GM12878 (cell line): ENCODE results near the gene SMARCB1. TPM values are rescaled to one million over a fixed set of nuclear protein-coding genes. Genes with fewer than 3 reads are reported as not detected.

Experiments used
- ATAC-seq: fragments of 200-7000 bp; cut with Tn5 transposase; 3 replicates; pipeline ENCODE4 v1.9.1; 2020; ENCODE audit warnings: mild to moderate bottlenecking, moderate library complexity
- BruUV-seq: library from RNA; stranded (reverse); fragments of 400-500 nt; replicated peaks from 2 replicates; lab custom pipeline; 2021; lab: Mats Ljungman, UMichigan
- CTCF ChIA-PET: fragments of 300-600 bp; sonication (Branson Sonifier 250); formaldehyde crosslinking; extraction: SDS; loops from one replicate; lab custom pipeline; 2021; ENCODE audit warnings: inconsistent platforms; lab: Yijun Ruan, JAX
- POLR2A ChIA-PET: fragments of 350-600 bp; formaldehyde crosslinking; extraction: SDS; loops from one replicate; lab custom pipeline; 2021; ENCODE audit warnings: inconsistent platforms; lab: Charles Lee
- RAD21 ChIA-PET: fragments of 300-600 bp; sonication (Branson Sonifier 250); formaldehyde crosslinking; loops from one replicate; lab custom pipeline; 2023; ENCODE audit warnings: antibody characterized with exemption; ENCODE audit not compliant: unreplicated experiment; lab: Charles Lee
- SMC1A ChIA-PET: fragments of 300-600 bp; sonication (Branson Sonifier 250); formaldehyde crosslinking; loops from one replicate; lab custom pipeline; 2023; ENCODE audit not compliant: unreplicated experiment, uncharacterized antibody; lab: Charles Lee
- DNase-seq: peaks from one replicate; pipeline ENCODE4 v3.0.0-alpha.2; 2011; ENCODE audit warnings: low read depth, low spot score
- FAIRE-seq: peaks from 3 replicates; lab custom pipeline; 2011; peaks lifted over from hg19 to GRCh38; lab: Jason Lieb, UNC
- H2AFZ ChIP-seq: 2 replicates; pipeline ENCODE4 v1.6.0; 2011; ENCODE audit warnings: low read depth, low read length, control low read depth; ENCODE audit not compliant: control insufficient read depth
- H3K27ac ChIP-seq: 2 replicates; pipeline ENCODE4 v1.5.1; 2011; ENCODE audit warnings: control low read depth; ENCODE audit not compliant: control insufficient read depth, insufficient read depth
- H3K27me3 ChIP-seq, 2 experiments: replicated peaks in 1 of 2; 2 replicates each; pipeline versions ENCODE4 v1.6.0 to v1.6.1; 2011; ENCODE audit warnings: low read length in 1 of 2; ENCODE audit not compliant: control insufficient read depth in 2 of 2, insufficient read depth in 2 of 2
- H3K36me3 ChIP-seq, 2 experiments: 2 replicates each; pipeline ENCODE4 v1.5.1; 2011; ENCODE audit warnings: low read length in 1 of 2; ENCODE audit not compliant: control insufficient read depth in 2 of 2, insufficient read depth in 2 of 2
- H3K4me1 ChIP-seq: 2 replicates; pipeline ENCODE4 v1.6.1; 2011; ENCODE audit warnings: mild to moderate bottlenecking, low read length, moderate library complexity, mixed read lengths; ENCODE audit not compliant: control insufficient read depth, insufficient read depth
- H3K4me2 ChIP-seq: 2 replicates; pipeline ENCODE4 v1.6.0; 2011; ENCODE audit warnings: control low read depth; ENCODE audit not compliant: control insufficient read depth, insufficient read depth
- H3K4me3 ChIP-seq: fragments of 200-600 bp; sonication (generic); 2 replicates; pipeline ENCODE4 v1.5.1; 2016
- H3K79me2 ChIP-seq: 2 replicates; pipeline ENCODE4 v1.6.0; 2011; ENCODE audit warnings: low read length; ENCODE audit not compliant: control insufficient read depth, insufficient read depth
- H3K9ac ChIP-seq: 2 replicates; pipeline ENCODE4 v1.8.0; 2011; ENCODE audit warnings: low read length, control low read depth, mixed read lengths; ENCODE audit not compliant: control insufficient read depth, insufficient read depth
- H3K9me3 ChIP-seq: replicated peaks from 3 replicates; pipeline ENCODE4 v1.5.1; 2011; ENCODE audit warnings: mild to moderate bottlenecking, low read length; ENCODE audit not compliant: control insufficient read depth, insufficient read depth
- H4K20me1 ChIP-seq: 2 replicates; pipeline ENCODE4 v1.6.0; 2011; ENCODE audit not compliant: control insufficient read depth, insufficient read depth
- EED ChIP-seq: sonication (generic); IDR thresholded peaks from 2 replicates; pipeline ENCODE4 v1.6.1; 2016; ENCODE audit warnings: antibody characterized with exemption, low read depth
- SRF ChIP-seq, 2 experiments: IDR thresholded peaks; 2 replicates each; pipeline ENCODE4 v1.6.1; 2011; ENCODE audit warnings: low read depth in 2 of 2, low read length in 2 of 2, mild to moderate bottlenecking in 1 of 2, moderate library complexity in 1 of 2
- WGBS: methylation state at CpG from one replicate; pipeline ENCODE4 v1.1.6; 2016; ENCODE audit warnings: low lambda C conversion rate; ENCODE audit not compliant: insufficient replicate concordance, insufficient coverage; ENCODE audit errors: missing lambda C conversion rate; 5-methylcytosine and 5-hydroxymethylcytosine counted together
- in situ Hi-C: fragments of 300-500 bp; cut with MboI; formaldehyde crosslinking; loops from 9 replicates; pipeline ENCODE4 v1.14.3; 2018; ENCODE audit warnings: mixed read lengths
- intact Hi-C: fragments of 100-400 bp; cut with micrococcal nuclease; formaldehyde crosslinking; loops from one replicate; pipeline ENCODE4 v1.14.2; 2022; ENCODE audit not compliant: unreplicated experiment
- polyA plus RNA-seq, 11 experiments: library from polyadenylated mRNA; depleted of rRNA in 4 of 11; unstranded in 6 of 11; stranded (reverse) in 5 of 11; fragments of >200 nt; fragmentation: Nextera tagmentation in 4 of 11; fragmentation: Illumina TruSeq in 1 of 11; extraction: Ambion mirVana in 4 of 11; extraction: Trizol in 1 of 11; gene quantifications; 1 replicate in 1 of 11; 2 replicates in 10 of 11; pipeline versions ENCODE4 v1.2.1 to v1.2.3, GENCODE V29; 2011 to 2016; ENCODE audit warnings: inconsistent platforms in 2 of 11, missing spikeins in 2 of 11, low read depth in 1 of 11
- total RNA-seq, 4 experiments: library from RNA; depleted of rRNA in 3 of 4; stranded (reverse); fragments of >200 nt in 3 of 4; fragmentation: Illumina TruSeq in 1 of 4; extraction: Trizol in 1 of 4; gene quantifications; 2 replicates each; pipeline versions ENCODE4 v1.2.1 to v1.2.3, GENCODE V29; 2013 to 2021
- TF ChIP-seq, protein P1 (sequence below): fragments of 450-650 bp; IDR thresholded peaks from 2 replicates; pipeline ENCODE4 v1.6.1; 2018; ENCODE audit warnings: mild to moderate bottlenecking, low read depth, moderate library complexity; ENCODE audit not compliant: partially characterized antibody

The SMARCB1 gene
- total and polyA plus RNA-seq, 10 of the 15 experiments (the other 5 are each of a cell fraction or from before 2014, with no cell fraction given) = 9.1 to 215 (median 183) TPM

DNA sequence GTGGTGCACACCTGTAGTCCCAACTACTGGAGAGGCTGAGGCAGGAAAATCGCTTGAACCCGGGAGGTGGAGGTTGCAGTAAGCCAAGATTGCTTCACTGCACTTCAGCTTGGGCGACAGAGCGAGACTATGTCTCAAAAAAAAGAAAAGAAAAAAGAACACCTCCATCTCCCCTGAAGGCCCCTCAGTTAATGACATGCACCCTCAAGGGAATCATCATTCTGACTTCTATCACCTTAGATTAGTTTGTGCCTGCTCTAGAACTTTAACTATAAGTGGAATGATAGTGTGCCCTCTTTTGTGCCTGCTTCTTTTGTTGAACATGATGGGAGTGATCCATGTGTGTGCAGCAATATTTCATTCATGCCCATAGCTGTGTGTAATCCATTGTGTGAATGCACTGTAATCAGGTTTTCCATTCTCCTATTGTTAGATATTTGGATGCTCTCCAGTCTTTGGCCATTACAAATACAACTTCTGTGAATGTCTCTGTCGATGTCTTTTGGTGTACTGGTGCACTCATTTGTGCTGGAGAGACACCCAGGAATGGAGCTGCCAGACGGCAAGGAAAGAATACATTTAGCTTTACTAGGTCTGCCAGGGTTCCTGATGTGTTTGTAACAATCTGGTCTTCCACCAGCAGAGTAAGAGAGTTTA, 31.7 kb upstream of the SMARCB1 start:
- CTCF ChIA-PET = interaction anchor here (0.7 to 1.9 kb wide), 4 partner anchors 11 to 164 kb away, joined by 3 to 8 read pairs (median 4); partner anchors contain the start of gene MIF
- POLR2A ChIA-PET = interaction anchor here (0.7 to 1.4 kb wide), 4 partner anchors 8 to 67 kb away, joined by 3 to 7 read pairs (median 3); no protein-coding TSS in a partner anchor
- intact Hi-C loops = no loop called here

More for the DNA sequence above, 31.7 kb upstream of the SMARCB1 start:
- H3K9ac ChIP-seq = no peak overlapping the region
- H2AFZ ChIP-seq = peak overlapping the region; percentile 21; the same call in 1 of the 2 replicates
- WGBS = 19% methylated on average over 6 of the region's 6 CpGs
- no peaks in the 10 kb centered on the region for H3K36me3 ChIP-seq
- H3K9me3 ChIP-seq = no peaks in the 10 kb centered on the region
- H3K4me3 ChIP-seq = no peak overlapping the region
- ChIA-PET RAD21 (interaction anchor here (1.6 kb wide), 1 partner anchor 34 kb away, joined by 3 read pairs; no protein-coding TSS in a partner anchor), SMC1A (interaction anchor here (1.0 to 2.0 kb wide), 2 partner anchors 12 to 57 kb away, joined by 3 to 7 read pairs; partner anchors contain the start of gene CHCHD10)
- no peaks in the 10 kb centered on the region for H4K20me1 ChIP-seq
- H3K79me2 ChIP-seq = no peaks in the 10 kb centered on the region
- H3K27ac ChIP-seq = no peak overlapping the region
- ATAC-seq = no peak
- DNase-seq = no peak
- no peaks in the 10 kb centered on the region for H3K27me3 ChIP-seq
- peaks cover 30% of the 10 kb centered on the region for H3K4me1 ChIP-seq
- in situ Hi-C loops = no loop called here
- TF ChIP-seq EED = no peak
- no peak for TF ChIP-seq SRF (IDR thresholded peaks at IDR 0.05; ENCODE audit: low read depth in 2 of 2, low read length in 2 of 2)
- TF ChIP-seq, protein P1, sequence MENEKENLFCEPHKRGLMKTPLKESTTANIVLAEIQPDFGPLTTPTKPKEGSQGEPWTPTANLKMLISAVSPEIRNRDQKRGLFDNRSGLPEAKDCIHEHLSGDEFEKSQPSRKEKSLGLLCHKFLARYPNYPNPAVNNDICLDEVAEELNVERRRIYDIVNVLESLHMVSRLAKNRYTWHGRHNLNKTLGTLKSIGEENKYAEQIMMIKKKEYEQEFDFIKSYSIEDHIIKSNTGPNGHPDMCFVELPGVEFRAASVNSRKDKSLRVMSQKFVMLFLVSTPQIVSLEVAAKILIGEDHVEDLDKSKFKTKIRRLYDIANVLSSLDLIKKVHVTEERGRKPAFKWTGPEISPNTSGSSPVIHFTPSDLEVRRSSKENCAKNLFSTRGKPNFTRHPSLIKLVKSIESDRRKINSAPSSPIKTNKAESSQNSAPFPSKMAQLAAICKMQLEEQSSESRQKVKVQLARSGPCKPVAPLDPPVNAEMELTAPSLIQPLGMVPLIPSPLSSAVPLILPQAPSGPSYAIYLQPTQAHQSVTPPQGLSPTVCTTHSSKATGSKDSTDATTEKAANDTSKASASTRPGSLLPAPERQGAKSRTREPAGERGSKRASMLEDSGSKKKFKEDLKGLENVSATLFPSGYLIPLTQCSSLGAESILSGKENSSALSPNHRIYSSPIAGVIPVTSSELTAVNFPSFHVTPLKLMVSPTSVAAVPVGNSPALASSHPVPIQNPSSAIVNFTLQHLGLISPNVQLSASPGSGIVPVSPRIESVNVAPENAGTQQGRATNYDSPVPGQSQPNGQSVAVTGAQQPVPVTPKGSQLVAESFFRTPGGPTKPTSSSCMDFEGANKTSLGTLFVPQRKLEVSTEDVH = no peak
- no peak for FAIRE-seq
- no peak overlapping the region for H3K4me2 ChIP-seq
- BruUV-seq = no TSS peak
